ENCODE data around the gene ZMAT5. TPM values are rescaled to one million over a fixed set of nuclear protein-coding genes. Genes with fewer than 3 reads are reported as not detected.
A peak's percentile ranks its signal among the peaks of the same experiment; 100 is the strongest.

ZMAT5 gene
- total RNA-seq, 1 donor from 2014 or later: 16.9 TPM

DNA sequence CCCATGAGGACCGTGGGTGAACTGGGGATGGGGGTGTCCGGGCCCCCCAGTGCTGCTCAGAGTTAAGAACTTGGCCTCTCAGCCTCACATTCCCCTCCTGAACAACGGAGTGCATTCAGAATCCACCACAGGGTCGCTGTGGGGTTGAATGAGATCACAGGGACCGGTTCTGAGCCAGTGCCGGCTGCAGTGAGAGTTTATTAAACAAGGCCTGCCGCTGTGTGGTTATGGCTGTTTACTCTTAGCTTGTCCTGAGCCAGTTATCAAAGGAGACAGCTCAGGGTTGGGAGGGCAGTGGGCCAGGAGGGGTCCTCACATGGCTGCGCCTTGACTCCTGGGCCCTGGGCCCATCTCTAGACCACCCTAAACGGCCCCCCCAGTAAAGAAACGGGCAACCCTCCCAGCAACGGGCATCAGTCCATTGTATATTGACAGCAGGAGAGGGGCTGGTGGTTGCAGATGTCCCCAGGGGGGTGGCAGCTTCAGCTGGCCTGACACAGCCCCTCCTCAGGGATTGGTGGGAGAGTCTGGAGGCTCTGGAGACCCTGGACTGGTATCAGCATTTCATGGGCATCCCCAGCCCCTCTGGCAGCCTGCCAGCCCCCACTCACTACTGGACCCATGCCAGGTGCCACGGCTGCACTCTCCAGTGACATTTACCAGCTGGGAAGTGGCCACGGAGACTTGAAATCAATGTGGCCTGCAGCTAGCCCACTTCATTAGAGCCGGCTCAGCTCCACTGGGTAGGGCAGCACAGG is 62.1 kb downstream of the ZMAT5 start:
- TF ChIP-seq, protein P1, sequence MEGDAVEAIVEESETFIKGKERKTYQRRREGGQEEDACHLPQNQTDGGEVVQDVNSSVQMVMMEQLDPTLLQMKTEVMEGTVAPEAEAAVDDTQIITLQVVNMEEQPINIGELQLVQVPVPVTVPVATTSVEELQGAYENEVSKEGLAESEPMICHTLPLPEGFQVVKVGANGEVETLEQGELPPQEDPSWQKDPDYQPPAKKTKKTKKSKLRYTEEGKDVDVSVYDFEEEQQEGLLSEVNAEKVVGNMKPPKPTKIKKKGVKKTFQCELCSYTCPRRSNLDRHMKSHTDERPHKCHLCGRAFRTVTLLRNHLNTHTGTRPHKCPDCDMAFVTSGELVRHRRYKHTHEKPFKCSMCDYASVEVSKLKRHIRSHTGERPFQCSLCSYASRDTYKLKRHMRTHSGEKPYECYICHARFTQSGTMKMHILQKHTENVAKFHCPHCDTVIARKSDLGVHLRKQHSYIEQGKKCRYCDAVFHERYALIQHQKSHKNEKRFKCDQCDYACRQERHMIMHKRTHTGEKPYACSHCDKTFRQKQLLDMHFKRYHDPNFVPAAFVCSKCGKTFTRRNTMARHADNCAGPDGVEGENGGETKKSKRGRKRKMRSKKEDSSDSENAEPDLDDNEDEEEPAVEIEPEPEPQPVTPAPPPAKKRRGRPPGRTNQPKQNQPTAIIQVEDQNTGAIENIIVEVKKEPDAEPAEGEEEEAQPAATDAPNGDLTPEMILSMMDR (IDR thresholded peaks at IDR 0.05; ENCODE audit: partially characterized antibody, unreplicated experiment): no peak
- no peaks in the 10 kb centered on the region for H3K9me3 Mint-ChIP-seq (ENCODE audit: unreplicated experiment)
- no peaks in the 10 kb centered on the region for H3K36me3 Mint-ChIP-seq (ENCODE audit: unreplicated experiment)
- H3K27me3 Mint-ChIP-seq (ENCODE audit: unreplicated experiment): peaks cover under 1% of the 10 kb centered on the region
- H3K4me3 Mint-ChIP-seq (ENCODE audit: unreplicated experiment): no peak overlapping the region
- no peak for DNase-seq
- H3K4me1 Mint-ChIP-seq (ENCODE audit: low read depth, unreplicated experiment): peaks cover 31% of the 10 kb centered on the region
- no peak overlapping the region for H3K27ac Mint-ChIP-seq (ENCODE audit: unreplicated experiment)

DNA sequence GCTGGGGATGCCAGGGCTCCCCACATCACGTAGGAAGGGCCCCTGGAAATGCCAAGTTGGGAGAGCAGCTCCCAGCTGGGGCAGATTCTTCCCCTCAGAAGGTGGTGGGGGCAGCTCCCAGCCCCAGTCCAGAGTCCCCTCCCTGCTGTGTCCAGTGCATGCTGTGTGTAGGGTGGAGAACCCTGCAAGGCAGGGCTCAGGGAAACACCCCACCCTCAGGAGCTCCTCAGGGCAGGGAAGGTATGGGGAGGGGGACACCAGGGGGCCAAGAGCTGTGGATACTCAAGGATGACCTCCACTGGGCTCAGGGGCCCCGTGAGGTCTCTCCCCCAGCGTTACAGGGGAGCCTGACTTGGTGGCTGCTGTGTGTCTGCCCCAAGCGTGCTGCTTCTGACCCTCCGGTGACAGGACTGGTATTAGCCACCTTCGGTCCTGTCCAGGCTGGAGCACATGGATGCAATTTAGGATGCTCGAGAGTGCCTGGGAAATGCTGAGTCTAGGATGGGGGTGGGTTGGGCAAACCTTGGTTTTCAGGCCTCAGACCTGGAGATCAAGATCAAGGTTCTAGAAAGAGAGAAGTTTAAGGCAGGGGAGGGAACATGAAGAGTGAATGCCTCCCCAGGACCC is 63.1 kb downstream of the ZMAT5 start:
- DNase-seq: no peak
- H3K4me3 Mint-ChIP-seq (ENCODE audit: unreplicated experiment): no peak overlapping the region
- H3K27ac Mint-ChIP-seq (ENCODE audit: unreplicated experiment): no peak overlapping the region
- no peaks in the 10 kb centered on the region for H3K36me3 Mint-ChIP-seq (ENCODE audit: unreplicated experiment)
- TF ChIP-seq, protein P1 (IDR thresholded peaks at IDR 0.05; ENCODE audit: partially characterized antibody, unreplicated experiment): no peak
- no peaks in the 10 kb centered on the region for H3K27me3 Mint-ChIP-seq (ENCODE audit: unreplicated experiment)
- H3K4me1 Mint-ChIP-seq (ENCODE audit: low read depth, unreplicated experiment): peaks cover 31% of the 10 kb centered on the region
- H3K9me3 Mint-ChIP-seq (ENCODE audit: unreplicated experiment): no peaks in the 10 kb centered on the region

DNA sequence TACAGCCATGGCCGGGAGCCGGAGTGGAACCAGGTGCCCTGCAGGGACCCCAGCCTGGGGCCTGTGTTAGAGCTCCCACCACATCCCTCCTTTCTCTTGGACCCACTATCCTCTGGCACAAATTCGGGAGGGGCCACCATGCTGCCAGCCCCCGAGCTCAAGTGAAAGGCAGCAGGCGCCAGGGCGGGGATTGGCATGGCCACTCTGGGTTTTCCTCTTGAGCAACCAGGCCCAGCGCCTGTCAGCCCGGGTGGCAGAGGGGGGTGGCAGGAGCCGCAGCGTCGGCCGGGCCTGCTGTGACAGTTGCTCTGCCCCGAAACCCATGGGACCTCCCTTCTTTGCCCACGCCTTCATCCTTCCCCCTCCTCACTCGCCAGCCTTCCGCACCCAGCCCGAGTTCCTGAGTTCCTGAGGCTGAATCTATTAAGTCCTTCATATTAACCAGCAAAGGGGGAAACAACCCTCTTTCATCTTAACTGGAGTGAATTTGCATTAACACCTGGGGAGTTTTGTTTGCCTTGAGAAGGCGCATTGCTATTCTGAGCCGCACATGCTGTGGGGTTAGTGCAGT is 63.8 kb downstream of the ZMAT5 start:
- no peak for DNase-seq
- Mint-ChIP-seq H3K9me3 (ENCODE audit: unreplicated experiment) (no peaks in the 10 kb centered on the region), H3K4me1 (ENCODE audit: low read depth, unreplicated experiment) (peaks cover 31% of the 10 kb centered on the region), H3K4me3 (ENCODE audit: unreplicated experiment) (peak overlapping the region; percentile 58), H3K36me3 (ENCODE audit: unreplicated experiment) (no peaks in the 10 kb centered on the region), H3K27ac (ENCODE audit: unreplicated experiment) (no peak overlapping the region), H3K27me3 (ENCODE audit: unreplicated experiment) (no peaks in the 10 kb centered on the region)
- TF ChIP-seq, protein P1 (IDR thresholded peaks at IDR 0.05; ENCODE audit: partially characterized antibody, unreplicated experiment): no peak

DNA sequence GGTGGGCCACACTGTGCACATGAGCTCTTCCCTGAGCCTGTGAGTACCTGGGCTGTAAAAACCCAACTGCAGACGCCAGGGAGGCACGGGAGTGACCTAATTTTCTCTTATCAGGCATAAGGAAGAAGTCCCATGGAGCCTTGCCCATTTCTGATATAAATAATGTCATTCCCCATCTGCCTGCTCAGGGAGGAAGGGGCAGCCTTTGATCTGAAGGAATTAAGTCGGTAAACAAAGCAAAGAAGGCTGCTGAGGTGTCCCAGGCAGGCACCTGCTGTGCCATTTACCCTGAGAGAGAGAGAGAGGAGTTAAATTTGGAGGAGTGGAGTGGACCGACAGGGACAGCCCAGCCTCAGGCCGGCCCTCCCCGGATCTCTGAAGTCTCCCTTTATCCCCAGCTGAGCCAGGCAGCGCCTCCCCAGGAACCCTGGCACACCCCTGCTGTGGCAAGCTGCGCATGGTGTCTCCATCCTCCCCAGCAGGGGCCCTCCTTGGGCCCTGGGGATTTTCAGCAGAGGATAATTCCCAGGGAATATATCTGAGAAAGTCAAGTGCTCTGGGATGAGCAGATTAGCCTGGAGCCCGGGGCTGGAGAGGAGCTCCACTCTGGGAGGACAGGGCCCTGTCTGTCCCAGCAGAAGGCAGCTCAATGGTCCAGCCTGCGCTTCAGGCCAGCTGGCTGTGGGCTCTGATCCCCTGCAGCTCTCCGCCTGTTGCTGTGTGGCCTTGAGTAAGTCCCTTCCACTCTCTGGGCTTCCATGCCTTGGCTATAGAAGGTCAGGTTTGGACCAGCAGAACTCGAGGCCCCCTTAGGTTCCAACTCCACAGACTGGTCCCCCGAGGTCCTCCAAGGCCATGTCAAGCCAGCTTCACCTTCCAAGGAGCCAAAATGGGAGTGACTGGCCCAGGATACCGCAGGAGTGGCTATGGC is 64.5 kb downstream of the ZMAT5 start:
- H3K4me1 Mint-ChIP-seq (ENCODE audit: low read depth, unreplicated experiment): peaks cover 31% of the 10 kb centered on the region
- no peaks in the 10 kb centered on the region for H3K9me3 Mint-ChIP-seq (ENCODE audit: unreplicated experiment)
- TF ChIP-seq, protein P1 (IDR thresholded peaks at IDR 0.05; ENCODE audit: partially characterized antibody, unreplicated experiment): no peak
- H3K36me3 Mint-ChIP-seq (ENCODE audit: unreplicated experiment): no peaks in the 10 kb centered on the region
- H3K4me3 Mint-ChIP-seq (ENCODE audit: unreplicated experiment): no peak overlapping the region
- no peaks in the 10 kb centered on the region for H3K27me3 Mint-ChIP-seq (ENCODE audit: unreplicated experiment)
- no peak for DNase-seq
- H3K27ac Mint-ChIP-seq (ENCODE audit: unreplicated experiment): no peak overlapping the region
